ENCODE results near the gene STK32C. TPM values are rescaled to one million over a fixed set of nuclear protein-coding genes. Genes with fewer than 3 reads are reported as not detected.

STK32C gene
- total and polyA plus RNA-seq, 10 of the 15 experiments (the other 5 are each of a cell fraction or from before 2014, with no cell fraction given) = 1.5 to 18.1 (median 6.4) TPM

DNA sequence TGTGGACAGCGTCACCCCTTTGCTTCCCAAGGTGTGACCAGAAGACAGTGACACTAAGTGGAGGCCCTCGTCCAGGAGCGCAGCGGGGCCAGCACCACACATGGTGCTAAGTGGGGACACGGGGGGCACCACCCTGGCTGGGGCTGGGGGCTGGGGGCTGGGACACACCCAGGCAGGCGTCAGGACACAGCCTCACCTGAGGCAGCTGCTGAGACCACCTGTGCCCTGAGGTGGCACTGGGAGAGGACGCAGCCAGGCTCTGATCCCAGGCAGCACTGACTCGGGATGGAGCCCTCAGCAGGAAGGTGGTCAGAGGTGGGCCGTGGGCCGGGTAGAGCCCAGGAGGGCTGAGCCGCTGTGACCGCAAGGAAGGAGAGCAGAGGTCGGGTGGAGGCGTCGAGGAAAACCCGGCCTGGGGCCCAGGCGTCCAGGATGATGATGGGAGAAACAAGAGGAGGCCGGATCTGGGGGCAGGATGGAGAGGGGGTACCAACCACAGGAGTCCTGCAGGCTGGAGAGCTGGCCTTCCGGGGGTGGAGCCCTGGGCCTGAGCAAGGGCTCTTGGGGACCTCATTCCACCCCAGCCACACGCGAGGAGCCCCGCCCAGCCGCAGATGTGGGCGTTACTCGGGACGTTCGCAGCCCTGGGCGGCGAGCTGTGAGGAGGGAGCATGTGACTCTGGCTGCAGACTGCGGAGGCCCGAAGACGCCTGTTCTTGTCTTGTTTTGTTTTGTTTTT is 46.8 kb upstream of the STK32C start (continued):
- TF ChIP-seq, protein P1, sequence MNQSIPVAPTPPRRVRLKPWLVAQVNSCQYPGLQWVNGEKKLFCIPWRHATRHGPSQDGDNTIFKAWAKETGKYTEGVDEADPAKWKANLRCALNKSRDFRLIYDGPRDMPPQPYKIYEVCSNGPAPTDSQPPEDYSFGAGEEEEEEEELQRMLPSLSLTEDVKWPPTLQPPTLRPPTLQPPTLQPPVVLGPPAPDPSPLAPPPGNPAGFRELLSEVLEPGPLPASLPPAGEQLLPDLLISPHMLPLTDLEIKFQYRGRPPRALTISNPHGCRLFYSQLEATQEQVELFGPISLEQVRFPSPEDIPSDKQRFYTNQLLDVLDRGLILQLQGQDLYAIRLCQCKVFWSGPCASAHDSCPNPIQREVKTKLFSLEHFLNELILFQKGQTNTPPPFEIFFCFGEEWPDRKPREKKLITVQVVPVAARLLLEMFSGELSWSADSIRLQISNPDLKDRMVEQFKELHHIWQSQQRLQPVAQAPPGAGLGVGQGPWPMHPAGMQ (IDR thresholded peaks at IDR 0.05; ENCODE audit: borderline replicate concordance) = no peak
- no peak for TF ChIP-seq ZNF207 (IDR thresholded peaks at IDR 0.05; ENCODE audit: borderline replicate concordance)
- TF ChIP-seq RCOR1 (conservative IDR thresholded peaks at IDR 0.05; ENCODE audit: low read depth, low read length) = no peak
- TF ChIP-seq, protein P2, sequence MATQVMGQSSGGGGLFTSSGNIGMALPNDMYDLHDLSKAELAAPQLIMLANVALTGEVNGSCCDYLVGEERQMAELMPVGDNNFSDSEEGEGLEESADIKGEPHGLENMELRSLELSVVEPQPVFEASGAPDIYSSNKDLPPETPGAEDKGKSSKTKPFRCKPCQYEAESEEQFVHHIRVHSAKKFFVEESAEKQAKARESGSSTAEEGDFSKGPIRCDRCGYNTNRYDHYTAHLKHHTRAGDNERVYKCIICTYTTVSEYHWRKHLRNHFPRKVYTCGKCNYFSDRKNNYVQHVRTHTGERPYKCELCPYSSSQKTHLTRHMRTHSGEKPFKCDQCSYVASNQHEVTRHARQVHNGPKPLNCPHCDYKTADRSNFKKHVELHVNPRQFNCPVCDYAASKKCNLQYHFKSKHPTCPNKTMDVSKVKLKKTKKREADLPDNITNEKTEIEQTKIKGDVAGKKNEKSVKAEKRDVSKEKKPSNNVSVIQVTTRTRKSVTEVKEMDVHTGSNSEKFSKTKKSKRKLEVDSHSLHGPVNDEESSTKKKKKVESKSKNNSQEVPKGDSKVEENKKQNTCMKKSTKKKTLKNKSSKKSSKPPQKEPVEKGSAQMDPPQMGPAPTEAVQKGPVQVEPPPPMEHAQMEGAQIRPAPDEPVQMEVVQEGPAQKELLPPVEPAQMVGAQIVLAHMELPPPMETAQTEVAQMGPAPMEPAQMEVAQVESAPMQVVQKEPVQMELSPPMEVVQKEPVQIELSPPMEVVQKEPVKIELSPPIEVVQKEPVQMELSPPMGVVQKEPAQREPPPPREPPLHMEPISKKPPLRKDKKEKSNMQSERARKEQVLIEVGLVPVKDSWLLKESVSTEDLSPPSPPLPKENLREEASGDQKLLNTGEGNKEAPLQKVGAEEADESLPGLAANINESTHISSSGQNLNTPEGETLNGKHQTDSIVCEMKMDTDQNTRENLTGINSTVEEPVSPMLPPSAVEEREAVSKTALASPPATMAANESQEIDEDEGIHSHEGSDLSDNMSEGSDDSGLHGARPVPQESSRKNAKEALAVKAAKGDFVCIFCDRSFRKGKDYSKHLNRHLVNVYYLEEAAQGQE (IDR thresholded peaks at IDR 0.05; ENCODE audit: low read depth, low read length) = no peak
- TF ChIP-seq, protein P3, sequence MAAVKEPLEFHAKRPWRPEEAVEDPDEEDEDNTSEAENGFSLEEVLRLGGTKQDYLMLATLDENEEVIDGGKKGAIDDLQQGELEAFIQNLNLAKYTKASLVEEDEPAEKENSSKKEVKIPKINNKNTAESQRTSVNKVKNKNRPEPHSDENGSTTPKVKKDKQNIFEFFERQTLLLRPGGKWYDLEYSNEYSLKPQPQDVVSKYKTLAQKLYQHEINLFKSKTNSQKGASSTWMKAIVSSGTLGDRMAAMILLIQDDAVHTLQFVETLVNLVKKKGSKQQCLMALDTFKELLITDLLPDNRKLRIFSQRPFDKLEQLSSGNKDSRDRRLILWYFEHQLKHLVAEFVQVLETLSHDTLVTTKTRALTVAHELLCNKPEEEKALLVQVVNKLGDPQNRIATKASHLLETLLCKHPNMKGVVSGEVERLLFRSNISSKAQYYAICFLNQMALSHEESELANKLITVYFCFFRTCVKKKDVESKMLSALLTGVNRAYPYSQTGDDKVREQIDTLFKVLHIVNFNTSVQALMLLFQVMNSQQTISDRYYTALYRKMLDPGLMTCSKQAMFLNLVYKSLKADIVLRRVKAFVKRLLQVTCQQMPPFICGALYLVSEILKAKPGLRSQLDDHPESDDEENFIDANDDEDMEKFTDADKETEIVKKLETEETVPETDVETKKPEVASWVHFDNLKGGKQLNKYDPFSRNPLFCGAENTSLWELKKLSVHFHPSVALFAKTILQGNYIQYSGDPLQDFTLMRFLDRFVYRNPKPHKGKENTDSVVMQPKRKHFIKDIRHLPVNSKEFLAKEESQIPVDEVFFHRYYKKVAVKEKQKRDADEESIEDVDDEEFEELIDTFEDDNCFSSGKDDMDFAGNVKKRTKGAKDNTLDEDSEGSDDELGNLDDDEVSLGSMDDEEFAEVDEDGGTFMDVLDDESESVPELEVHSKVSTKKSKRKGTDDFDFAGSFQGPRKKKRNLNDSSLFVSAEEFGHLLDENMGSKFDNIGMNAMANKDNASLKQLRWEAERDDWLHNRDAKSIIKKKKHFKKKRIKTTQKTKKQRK (IDR thresholded peaks at IDR 0.05; ENCODE audit: low read depth, low read length) = no peak
- no peak for TF ChIP-seq BHLHE40 (IDR thresholded peaks at IDR 0.05; ENCODE audit: borderline replicate concordance in 1 of 2, low read depth in 2 of 2, low read length in 1 of 2)

Data from GM12878 (cell line).